NCI-H226 (cell line): ENCODE results near the gene HTR3E.
"Not testable (repeated sequence)": the region's sequence is repeated elsewhere in the genome, so short reads cannot be mapped to it uniquely, and the experiment has no call there.

Experiments
- DNase-seq: peaks from one replicate; pipeline ENCODE4 v3.0.0-alpha.2; 2015

Gene HTR3E

GRCh38 chr3:184117636-184118035 lies 20.8 kb downstream of the HTR3E start:
- DNase-seq, result no peak

GRCh38 chr3:184121031-184121430 lies 24.2 kb downstream of the HTR3E start:
- not testable (repeated sequence) for DNase-seq

- DNase-seq, result no peak
Measured at GRCh38 chr3:184126006-184126405, 29.1 kb downstream of the HTR3E start.

GRCh38 chr3:184129012-184129411 lies 32.1 kb downstream of the HTR3E start:
- DNase-seq, result peak; percentile 38

GRCh38 chr3:184132945-184133344 lies 36.1 kb downstream of the HTR3E start:
- no peak for DNase-seq

- peak; percentile 66 for DNase-seq
Measured at GRCh38 chr3:184133840-184134745, 37.2 kb downstream of the HTR3E start.

GRCh38 chr3:184134746-184135148 lies 37.9 kb downstream of the HTR3E start:
- DNase-seq, result no peak

- peak; percentile 77 for DNase-seq
Measured at GRCh38 chr3:184135149-184135910, 38.5 kb downstream of the HTR3E start, which contains the start of gene EIF2B5. Gene EIF2B5, plus strand, starts transcription at chr3:184135358. Its CDS starts 28 bp downstream, at chr3:184135386.

- no peak for DNase-seq
Measured at GRCh38 chr3:184135911-184136260, 39.0 kb downstream of the HTR3E start.

GRCh38 chr3:184140436-184140835 lies 43.6 kb downstream of the HTR3E start:
- DNase-seq, result no peak

- no peak for DNase-seq
Measured at GRCh38 chr3:184142199-184142598, 45.3 kb downstream of the HTR3E start.

- no peak for DNase-seq
Measured at GRCh38 chr3:184143327-184143726, 46.5 kb downstream of the HTR3E start.

GRCh38 chr3:184144505-184144904 lies 47.6 kb downstream of the HTR3E start:
- DNase-seq, result no peak

- peak; percentile 76 for DNase-seq
Measured at GRCh38 chr3:184145111-184145524, 48.3 kb downstream of the HTR3E start.

- no peak for DNase-seq
Measured at GRCh38 chr3:184145751-184146270, 48.9 kb downstream of the HTR3E start.

- no peak for DNase-seq
Measured at GRCh38 chr3:184148076-184148475, 51.2 kb downstream of the HTR3E start.

GRCh38 chr3:184149123-184149522 lies 52.3 kb downstream of the HTR3E start:
- no peak for DNase-seq

GRCh38 chr3:184149770-184150169 lies 52.9 kb downstream of the HTR3E start:
- DNase-seq, result peak; percentile 20

- peak; percentile 31 for DNase-seq
Measured at GRCh38 chr3:184154885-184155643, 58.2 kb downstream of the HTR3E start, which contains the start of gene DVL3. Gene DVL3, plus strand, starts transcription at chr3:184155377. Its CDS starts 259 bp downstream, at chr3:184155636.

- DNase-seq, result no peak
Measured at GRCh38 chr3:184155644-184156521, 59.0 kb downstream of the HTR3E start.

- DNase-seq, result peak; percentile 56
Measured at GRCh38 chr3:184156522-184156955, 59.7 kb downstream of the HTR3E start.
